Astrocyte (in vitro differentiated cells and primary cell): ENCODE measurements around the gene RALGAPA2.

ENCODE experiments used
- EZH2 ChIP-seq: IDR thresholded peaks from 2 replicates; pipeline ENCODE4 v1.6.1; 2012; ENCODE audit warnings: mild to moderate bottlenecking, low read length, inconsistent platforms; ENCODE audit not compliant: insufficient read depth
- TF ChIP-seq, protein P1 (sequence below): IDR thresholded peaks from 2 replicates; pipeline ENCODE4 v1.5.1; 2011; ENCODE audit warnings: low read depth, mild to moderate bottlenecking, inconsistent platforms, low read length, moderate library complexity; ENCODE audit not compliant: insufficient read depth

GRCh38 chr20:20359628-20360027 is 352.8 kb downstream of the RALGAPA2 start:
- TF ChIP-seq, protein P1, sequence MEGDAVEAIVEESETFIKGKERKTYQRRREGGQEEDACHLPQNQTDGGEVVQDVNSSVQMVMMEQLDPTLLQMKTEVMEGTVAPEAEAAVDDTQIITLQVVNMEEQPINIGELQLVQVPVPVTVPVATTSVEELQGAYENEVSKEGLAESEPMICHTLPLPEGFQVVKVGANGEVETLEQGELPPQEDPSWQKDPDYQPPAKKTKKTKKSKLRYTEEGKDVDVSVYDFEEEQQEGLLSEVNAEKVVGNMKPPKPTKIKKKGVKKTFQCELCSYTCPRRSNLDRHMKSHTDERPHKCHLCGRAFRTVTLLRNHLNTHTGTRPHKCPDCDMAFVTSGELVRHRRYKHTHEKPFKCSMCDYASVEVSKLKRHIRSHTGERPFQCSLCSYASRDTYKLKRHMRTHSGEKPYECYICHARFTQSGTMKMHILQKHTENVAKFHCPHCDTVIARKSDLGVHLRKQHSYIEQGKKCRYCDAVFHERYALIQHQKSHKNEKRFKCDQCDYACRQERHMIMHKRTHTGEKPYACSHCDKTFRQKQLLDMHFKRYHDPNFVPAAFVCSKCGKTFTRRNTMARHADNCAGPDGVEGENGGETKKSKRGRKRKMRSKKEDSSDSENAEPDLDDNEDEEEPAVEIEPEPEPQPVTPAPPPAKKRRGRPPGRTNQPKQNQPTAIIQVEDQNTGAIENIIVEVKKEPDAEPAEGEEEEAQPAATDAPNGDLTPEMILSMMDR = no peak
- TF ChIP-seq EZH2 = no peak
